Stimulated activated CD8-positive, alpha-beta memory T cell treated with anti-CD3 and anti-CD28 coated beads, Interleukin-15, amount 100 ng/mL, for 24 hours (primary cell): ENCODE measurements around the gene CYP2D6.
A peak's percentile ranks its signal among the peaks of the same experiment; 100 is the strongest.
"Not testable (repeated sequence)": the region's sequence is repeated elsewhere in the genome, so short reads cannot be mapped to it uniquely, and the experiment has no call there.

ENCODE experiments used
- DNase-seq: peaks from one replicate; pipeline ENCODE4 v3.0.0-alpha.2; 2020; ENCODE audit warnings: low read depth

Gene CYP2D6

GRCh38 chr22:42134100-42135020 lies 3.8 kb upstream of the CYP2D6 start:
- DNase-seq: no peak

- DNase-seq: no peak
These were observed 1.8 kb upstream of the CYP2D6 start for GRCh38 chr22:42132457-42132856.

- no peak for DNase-seq
These were observed 952 bp upstream of the CYP2D6 start for GRCh38 chr22:42131562-42131961.

- DNase-seq: not testable (repeated sequence)
These were observed 428 bp downstream of the CYP2D6 start for GRCh38 chr22:42130182-42130581.

- DNase-seq: not testable (repeated sequence)
These were observed 1.6 kb downstream of the CYP2D6 start for GRCh38 chr22:42128776-42129694.

- not testable (repeated sequence) for DNase-seq
These were observed 2.6 kb downstream of the CYP2D6 start for GRCh38 chr22:42128007-42128406.

GRCh38 chr22:42127606-42128005 lies 3.0 kb downstream of the CYP2D6 start:
- no peak for DNase-seq

- DNase-seq: not testable (repeated sequence)
These were observed 7.1 kb downstream of the CYP2D6 start for GRCh38 chr22:42123529-42123928.

GRCh38 chr22:42120231-42121021 lies 10.2 kb downstream of the CYP2D6 start:
- DNase-seq: not testable (repeated sequence)

GRCh38 chr22:42116848-42117424 lies 13.7 kb downstream of the CYP2D6 start:
- no peak for DNase-seq

- not testable (repeated sequence) for DNase-seq
These were observed 15.2 kb downstream of the CYP2D6 start for GRCh38 chr22:42115420-42115830.

- no peak for DNase-seq
These were observed 15.9 kb downstream of the CYP2D6 start for GRCh38 chr22:42114721-42115120.

GRCh38 chr22:42112793-42113192 lies 17.8 kb downstream of the CYP2D6 start:
- DNase-seq: not testable (repeated sequence)

GRCh38 chr22:42111798-42112197 lies 18.8 kb downstream of the CYP2D6 start:
- no peak for DNase-seq

GRCh38 chr22:42108848-42109247 lies 21.8 kb downstream of the CYP2D6 start:
- no peak for DNase-seq

GRCh38 chr22:42104332-42104860 lies 26.2 kb downstream of the CYP2D6 start:
- DNase-seq: not testable (repeated sequence)

GRCh38 chr22:42101199-42101598 lies 29.4 kb downstream of the CYP2D6 start:
- no peak for DNase-seq

GRCh38 chr22:42091455-42091782 lies 39.2 kb downstream of the CYP2D6 start:
- DNase-seq: no peak

- peak; percentile 78 for DNase-seq
These were observed 39.8 kb downstream of the CYP2D6 start, which contains the start of gene NDUFA6 for GRCh38 chr22:42090596-42091454. NDUFA6 (minus strand) TSS chr22:42090772; CDS start chr22:42090744, 28 bp downstream.

GRCh38 chr22:42086051-42086450 lies 44.6 kb downstream of the CYP2D6 start:
- no peak for DNase-seq
